Renal cortical epithelial cell (primary cell): Measurements from ENCODE around the gene SLC25A43. TPM values are rescaled to one million over a fixed set of nuclear protein-coding genes. Genes with fewer than 3 reads are reported as not detected.
"Not testable (repeated sequence)": the region's sequence is repeated elsewhere in the genome, so short reads cannot be mapped to it uniquely, and the experiment has no call there.

ENCODE experiments used
- DNase-seq: peaks from one replicate; pipeline ENCODE4 v3.0.0-alpha.2; 2011; ENCODE audit warnings: low read depth
- total RNA-seq: library from RNA; depleted of rRNA; stranded (reverse); fragments of >200 nt; gene quantifications from 2 replicates; pipeline ENCODE4 v1.2.3, GENCODE V29; 2014

The SLC25A43 gene
- total RNA-seq, 1 donor from 2014 or later, result 18.7 TPM

DNA sequence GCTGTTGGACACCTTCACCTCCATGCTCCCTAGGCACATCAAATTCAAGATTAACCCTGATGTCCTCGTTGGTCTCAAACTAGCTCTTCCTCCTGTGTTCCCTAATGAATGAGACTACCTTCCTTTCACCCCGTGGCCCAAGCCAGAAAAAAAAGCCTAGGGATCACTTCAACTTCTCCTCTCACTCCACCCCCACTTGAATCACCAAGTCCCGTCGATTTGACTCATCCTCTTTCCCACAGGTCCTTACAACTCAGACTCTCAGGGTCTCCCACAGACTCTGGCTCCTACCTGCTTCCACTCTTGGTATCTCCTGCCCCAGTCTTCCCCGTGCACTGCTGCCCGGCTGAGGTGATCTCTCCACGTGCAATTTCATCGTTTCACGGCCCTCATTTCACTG, 8.5 kb downstream of the SLC25A43 start:
- DNase-seq, result peak; percentile 40

DNA sequence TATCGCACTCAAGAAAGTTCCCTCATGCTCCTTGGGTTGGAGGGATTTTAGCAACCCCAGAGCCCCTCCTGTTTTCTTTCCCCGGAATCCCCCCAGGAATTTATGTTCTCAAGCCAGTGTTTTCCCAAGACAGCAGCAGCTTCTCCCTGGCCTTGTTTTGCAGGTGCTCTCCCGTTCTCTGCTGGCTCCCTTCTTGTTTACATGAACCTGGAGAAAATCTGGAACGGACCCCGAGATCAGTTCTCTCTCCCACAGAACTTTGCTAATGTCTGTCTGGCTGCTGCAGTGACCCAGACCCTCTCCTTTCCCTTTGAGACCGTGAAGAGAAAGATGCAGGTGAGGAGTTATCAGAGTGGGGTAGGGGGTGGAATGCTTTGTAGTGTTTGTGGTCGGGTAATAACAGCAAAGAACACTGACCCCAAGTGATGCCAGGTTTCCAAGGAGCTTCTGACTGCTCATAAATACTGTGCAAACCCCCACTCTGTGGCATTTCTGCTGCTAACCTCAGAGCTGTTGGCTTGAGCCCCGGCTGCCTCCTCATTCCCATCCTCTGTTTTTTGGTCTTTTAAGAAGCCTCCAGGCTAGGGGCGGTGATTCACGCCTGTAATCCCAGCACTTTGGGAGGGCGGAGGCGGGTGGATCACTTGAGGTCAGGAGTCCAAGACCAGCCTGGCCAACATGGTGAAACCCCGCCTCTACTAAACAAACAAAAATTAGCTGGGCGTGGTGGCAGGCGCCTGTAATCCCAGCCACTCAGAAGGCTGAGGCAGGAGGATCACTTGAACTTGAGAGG, 11.1 kb downstream of the SLC25A43 start:
- DNase-seq, result peak; percentile 87

DNA sequence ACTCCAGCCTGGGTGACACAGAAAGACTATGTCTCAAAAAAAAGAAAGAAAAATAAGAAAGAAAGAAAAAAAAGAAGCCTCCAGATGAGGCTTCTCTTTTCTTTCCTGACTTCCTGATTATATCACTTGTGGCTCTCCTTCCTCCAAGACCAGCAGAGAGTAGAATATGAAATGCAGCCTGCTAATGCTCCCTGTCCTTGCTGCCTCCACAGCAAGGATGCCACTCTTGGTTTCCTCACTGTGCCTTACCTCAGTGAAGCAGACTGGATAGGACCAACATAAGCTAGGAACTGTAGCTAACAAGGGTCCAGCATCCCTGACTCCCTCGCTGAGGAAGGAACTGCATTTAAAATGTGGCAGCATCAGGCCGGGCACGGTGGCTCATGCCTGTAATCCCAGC, 11.7 kb downstream of the SLC25A43 start:
- DNase-seq, result no peak

DNA sequence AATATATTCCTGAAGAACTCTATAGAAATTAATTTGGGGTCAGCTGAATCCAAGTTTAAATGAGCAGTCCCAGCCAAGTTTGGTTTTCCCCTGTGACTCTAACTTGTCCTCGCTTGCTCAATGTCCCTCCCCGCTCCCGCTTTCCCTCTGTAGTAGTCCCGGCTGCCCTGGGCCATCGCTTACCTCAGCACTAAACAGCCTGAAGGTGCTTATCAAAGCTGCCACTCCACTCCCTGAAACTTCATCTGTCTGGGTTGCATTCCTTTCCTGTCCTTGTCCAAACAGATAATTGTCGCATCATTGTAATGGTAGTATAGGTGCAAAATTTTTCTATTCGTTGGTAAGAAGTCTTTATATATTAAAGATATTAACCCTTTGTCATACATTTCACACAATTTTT, 12.8 kb downstream of the SLC25A43 start:
- no peak for DNase-seq

DNA sequence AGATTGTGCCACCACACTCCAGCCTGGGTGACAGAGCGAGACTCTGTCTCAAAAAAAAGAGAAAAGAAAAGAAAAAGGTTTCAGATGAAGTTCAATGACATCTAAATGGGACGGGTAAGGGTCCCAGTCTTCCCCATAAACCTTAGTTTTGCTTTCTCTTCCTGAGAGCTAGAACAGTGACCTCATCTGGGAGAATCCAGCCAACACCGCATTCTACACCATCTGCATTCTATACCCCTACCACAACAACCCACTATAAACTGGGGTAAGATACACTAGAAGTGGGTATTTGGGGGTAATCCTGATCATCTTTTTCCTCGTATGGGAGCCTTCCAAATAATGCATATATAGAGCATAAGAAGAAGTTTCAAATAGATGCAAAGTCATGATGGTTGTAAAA, 18.2 kb downstream of the SLC25A43 start:
- no peak for DNase-seq

DNA sequence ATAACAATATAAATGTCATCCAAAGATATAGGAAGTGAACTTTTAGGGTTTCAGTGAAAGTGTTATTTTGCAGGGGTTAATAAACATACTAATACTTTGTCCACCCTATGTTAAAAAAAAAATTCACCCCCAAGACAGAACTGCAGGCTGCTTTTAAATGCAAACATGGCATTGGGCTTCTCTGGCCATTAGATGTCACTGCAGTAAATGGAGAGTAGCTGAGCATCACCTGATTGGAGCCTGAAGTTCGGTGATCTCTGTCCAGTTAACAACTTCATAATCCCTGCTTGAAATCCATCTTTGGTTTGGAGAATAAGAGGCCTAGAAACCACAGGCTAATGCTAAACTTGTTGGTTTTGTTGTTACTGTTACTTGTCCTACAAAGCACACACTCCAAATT, 18.7 kb downstream of the SLC25A43 start:
- DNase-seq, result no peak

DNA sequence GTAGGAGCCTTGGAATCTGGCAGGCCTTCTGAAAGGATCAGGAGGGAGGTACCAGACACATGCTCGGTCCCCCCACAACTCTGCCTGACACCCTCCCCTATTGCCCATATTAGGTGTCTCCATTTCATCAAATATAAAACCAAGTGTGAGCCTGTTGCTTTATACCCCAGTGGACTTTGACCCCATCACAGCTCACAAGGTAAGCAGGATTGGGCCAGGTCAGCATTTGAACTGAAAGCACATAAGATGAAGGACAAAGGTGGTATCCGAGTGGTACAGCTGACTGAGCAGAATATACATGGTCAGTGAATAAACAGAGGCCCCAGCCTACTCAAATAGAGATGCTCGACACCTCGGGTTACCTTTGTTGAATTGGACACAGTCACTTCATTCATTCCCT, 20.0 kb downstream of the SLC25A43 start:
- DNase-seq, result no peak

DNA sequence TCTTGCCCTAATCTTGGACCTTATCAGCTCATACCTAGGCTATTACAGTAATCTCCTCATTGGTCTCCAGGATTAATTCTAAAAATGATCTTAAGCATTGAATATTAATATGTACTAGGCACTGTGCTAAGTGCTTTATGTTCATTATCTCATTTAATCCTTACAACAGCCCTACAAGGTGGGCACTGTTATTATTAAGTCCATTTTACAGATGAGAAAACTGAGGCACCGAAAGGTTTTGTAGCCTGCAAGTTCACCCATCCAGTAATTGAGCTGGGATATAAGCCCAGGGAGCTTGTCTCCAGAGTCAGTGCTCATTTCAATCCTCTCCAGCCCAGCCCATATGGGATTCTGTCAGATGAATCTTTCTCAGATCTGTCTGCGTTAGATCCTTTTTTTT, 20.8 kb downstream of the SLC25A43 start:
- no peak for DNase-seq

DNA sequence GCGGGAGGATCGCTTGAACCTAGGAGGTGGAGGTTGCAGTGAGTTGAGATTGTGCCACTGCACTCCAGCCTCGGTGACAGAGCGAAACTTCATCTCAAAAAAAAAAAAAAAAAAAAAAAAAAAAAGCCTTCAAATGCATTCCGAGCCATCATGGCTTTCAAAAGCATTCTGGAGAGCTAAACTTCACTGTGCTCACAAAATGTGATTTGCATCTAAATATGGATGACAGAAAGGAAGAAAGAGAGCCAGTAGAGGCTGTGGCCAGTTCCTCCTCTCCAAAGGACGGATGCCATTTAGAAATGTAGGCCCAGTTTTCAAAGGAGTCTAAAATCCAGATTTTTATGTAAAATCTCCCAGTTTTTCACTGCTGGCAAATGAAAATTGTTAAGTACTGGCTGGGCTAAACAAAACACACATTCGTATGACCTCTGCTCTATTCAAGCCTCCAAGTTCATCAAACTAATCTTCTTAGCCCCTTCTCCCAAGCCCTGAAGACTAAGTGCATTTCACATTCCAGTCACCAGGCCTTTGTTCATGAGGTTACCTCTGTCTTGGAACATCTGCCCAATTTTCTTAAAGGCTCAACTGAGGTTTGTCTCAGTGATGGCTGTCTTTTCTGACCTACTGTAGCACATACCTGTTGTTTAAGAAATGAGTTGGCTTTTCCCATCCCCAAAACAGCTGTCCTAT, 22.0 kb downstream of the SLC25A43 start:
- DNase-seq, result no peak

DNA sequence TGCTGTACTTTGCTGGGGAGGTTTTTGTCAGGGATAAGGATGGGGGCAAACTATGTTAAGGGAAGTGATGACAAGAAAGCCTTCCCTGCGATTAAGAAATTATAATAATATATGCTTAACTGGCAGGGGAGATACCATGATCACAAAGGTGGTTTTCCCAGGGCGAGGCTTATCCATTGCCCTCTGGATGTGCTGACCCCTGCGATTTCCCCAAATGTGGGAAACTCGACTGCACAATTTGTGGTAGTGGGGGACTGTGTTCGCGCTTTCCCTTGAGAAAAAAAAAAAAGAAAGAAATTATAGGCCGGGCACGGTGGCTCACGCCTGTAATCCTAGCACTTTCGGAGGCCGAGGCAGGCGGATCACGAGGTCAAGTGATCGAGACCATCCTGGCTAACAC, 24.5 kb downstream of the SLC25A43 start:
- DNase-seq, result no peak

DNA sequence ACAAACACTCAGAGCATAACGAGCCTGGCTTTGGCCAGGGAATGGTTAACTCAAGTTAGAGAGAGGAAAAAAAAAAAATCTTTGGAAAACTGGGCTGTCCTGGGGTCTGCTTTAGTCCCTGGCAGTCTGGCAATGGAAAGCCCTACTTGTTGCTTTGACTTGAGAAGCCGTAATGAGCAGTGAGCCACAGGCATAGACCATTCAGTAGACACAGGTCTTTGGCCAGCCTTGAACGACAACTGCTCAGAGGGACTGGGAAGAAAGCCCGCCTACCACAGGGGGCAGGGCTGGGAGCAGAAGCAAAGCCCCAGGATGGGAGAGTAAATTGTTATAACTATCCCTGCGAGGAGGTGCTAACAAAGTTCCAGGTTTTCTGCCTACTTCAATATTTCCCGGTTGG, 25.9 kb downstream of the SLC25A43 start:
- no peak for DNase-seq

DNA sequence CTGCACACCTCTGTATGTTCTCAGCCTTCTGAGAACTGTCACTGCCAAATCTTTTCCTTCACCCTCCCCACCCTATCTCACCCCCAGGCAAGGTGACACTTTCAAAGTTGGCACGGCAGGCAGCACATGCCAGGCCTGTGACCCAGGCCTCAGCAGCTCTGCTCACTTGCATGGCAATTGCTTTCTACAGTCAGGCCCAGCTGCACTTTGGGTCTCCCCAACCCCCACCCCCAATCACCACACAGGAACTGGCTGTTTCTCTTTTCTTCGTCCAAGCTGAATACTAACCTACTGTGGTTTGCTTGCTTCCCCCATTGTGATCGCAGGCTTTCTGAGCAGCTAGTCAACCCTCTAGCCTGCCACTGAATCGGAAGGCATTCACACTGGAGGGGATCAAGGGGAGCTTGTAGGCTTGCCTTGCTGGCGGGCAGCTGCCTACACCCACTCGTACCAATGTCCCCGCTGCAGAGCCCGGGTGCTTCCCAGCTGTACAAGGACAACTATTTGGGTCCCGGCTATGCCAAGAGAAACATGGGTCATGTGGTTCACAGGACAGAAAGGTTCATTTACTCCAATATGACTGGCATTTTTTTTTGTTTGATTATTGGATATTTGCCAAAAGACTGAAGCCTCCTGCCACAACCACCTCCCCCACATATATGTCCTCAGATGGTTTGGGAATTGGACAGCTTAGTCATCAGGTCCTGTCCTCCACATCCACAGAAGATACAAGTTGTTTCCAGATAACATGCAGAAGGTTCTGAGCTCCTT, 28.1 kb downstream of the SLC25A43 start:
- peak; percentile 32 for DNase-seq

DNA sequence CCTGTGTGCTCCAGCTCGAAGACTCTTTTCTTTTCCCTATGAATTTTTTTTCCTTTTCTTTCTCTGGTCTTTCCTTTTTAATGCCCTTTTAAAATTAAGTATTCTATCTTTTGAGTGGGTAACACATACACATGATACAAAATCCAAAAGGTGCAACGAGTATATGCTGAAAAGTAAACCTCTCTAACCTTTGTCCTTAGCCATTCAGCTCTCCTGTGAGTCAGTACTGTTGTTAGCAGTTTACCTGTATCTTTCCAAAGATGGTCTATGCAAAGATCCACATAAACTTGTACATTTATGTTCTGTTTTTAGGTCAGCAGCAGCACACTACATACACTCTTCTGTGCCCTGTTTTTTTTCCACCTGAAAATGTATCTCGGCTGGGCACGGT, 28.7 kb downstream of the SLC25A43 start:
- DNase-seq, result no peak

DNA sequence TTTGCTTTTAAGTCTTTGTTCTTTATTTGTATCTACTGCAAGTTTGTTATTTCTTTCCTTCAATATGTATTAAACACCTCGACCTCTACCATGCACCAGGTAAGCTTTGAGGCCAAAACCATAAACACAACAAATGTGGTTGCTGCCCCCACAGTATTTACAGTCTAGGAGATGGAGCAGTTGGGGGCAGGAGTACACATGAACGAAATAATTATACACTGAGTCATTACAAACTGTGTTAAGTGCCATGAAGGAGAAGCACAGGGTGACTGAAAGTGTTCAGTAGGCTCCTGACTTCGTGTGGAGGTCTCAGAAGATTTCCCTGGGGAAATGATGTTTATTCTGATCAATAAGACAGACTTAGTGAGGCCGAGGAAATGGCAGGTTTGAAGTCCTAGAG, 30.3 kb downstream of the SLC25A43 start:
- peak; percentile 63 for DNase-seq

DNA sequence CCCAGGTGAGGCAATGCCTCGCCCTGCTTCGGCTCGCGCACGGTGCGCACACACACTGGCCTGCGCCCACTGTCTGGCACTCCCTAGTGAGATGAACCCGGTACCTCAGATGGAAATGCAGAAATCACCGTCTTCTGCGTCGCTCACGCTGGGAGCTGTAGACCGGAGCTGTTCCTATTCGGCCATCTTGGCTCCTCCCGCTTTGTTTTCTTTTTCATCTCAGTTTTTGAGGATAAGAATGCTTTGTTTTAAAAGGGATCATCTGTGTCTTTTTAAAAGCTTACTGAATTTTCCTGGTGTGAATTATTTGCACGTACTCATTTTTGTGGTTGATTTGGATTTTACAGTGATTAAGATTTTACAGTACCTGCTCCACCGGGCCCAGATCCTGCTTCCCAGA, 42.2 kb downstream of the SLC25A43 start:
- not testable (repeated sequence) for DNase-seq

DNA sequence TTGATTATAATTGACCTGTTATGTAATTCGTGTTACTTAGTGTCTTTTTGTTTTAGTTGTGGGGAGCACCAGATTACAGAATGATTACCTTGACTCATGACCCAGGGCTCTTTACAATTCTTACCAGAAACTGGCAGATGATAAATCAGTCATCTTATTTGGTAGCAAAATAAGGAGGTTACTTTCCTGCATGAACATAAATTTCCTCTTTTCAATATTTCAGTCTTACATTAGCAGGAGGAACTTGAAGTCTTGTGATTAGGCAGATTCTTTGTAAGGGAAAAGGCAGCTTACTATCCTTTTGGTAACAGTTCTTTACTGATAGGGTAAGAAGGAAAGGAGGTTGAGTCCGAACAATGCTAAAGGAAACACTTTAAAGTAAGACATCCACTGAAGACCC, 43.1 kb downstream of the SLC25A43 start:
- no peak for DNase-seq

DNA sequence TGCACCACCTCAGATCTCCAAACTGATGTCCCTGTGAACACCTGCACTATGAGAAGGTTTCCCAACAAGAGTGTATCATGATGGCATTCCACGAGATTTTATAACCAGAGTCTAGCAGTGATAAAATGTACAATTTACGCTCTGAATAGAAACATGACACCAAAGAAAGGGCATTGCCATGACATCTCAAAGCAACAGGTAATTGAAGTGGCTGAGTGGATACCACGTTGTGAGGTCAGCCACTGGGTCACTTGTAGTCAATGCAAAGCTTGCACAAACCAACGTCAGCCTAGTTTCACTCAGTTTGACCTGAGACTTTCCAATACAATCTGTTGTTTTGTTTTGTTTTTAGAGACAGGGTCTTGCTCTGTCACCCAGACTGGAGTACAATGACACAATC, 54.1 kb downstream of the SLC25A43 start:
- no peak for DNase-seq

DNA sequence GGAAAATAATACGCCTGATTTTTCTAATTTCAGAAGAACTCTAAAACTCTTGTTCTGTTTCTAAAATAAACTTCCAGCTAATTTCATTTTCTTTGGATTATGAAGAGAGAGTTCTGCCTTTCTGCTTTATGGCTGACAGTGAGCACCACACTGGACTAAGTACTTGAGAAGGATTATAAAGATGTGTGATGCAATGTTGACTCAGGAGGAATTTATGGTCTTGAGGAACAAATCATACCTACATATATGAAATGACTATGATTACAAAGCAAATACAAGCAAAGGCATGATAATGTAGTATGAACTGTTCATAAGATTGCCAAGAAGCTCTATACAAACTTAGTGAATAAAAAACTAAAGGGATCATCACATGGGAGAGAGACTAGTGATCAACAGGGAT, 56.1 kb downstream of the SLC25A43 start:
- DNase-seq, result no peak

DNA sequence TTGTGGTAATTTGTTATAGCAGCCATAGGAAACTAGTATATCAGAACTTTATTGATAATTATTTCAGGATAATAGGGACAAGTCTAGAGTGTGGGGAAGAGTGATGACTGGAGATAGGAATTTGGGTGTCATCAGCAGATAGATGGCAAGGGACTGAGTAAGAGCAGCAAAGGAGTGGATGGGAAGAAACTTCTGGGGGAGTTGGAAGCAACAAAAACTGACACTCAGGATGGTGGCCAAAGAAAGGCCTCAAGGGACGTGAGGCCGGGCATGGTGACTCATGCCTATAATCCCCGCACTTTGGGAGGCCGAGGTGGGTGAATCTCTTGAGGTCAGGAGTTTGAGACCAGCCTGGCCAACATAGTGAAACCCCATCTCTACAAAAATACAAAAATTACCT, 60.0 kb downstream of the SLC25A43 start:
- DNase-seq, result no peak

DNA sequence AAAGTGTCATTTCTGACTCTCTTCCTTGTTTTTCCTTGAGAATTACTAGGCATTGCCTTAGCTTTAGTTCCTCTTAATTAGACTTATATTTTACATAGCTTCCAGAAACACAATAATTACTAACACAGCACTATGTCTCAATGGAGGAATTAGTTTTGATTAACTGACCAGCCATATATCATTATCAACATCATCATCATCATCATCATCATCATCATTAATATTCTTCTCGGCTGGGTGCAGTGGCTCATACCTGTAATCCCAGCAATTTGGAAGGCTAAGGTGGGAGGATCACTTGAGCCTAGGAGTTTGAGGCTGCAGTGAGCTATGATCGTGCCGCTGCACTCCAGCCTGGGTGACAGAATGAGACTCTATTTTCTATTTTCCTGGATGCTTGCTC, 66.4 kb downstream of the SLC25A43 start:
- DNase-seq, result no peak

DNA sequence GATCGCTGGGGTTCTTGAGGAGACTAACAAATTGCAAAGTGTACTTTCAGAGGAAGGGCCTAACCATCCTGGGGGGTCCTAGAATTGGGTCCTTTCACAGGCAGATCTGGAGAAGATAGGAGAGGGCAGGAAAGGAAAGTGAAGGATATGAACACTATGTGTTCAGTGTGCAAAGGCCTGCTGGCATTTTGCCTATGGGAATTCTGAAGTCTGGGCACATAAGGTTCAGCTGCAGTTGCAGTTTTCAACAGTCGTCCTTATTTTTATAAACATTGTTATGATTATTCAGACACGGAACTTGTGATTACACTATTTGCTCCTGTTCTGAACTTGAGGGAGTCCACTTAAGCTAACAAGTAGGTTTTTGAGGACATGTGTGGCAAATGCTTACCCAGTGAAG, 67.8 kb downstream of the SLC25A43 start:
- DNase-seq, result no peak

DNA sequence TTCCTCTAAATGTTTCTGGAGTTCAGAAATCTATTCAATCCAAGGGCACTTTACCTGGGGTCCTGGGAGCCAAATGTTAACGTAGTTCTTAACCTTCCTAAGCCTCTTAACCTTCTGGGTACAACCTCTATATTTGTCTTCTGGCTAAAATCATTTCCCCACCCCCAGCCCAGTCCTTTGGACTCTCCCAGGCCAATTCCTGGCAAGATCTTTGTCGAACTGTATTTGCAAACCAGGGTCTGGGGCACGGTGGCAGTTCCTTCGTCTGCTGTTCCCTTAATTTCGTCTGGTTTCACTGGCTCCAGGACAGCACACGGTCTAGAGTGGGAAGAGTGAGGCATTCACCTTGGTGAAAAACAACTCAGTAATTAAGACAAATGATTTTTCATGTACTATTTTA, 68.3 kb downstream of the SLC25A43 start:
- no peak for DNase-seq
